Bone marrow (tissue), 2 donors: ENCODE data around the gene LHX4.
A peak's percentile ranks its signal among the peaks of the same experiment; 100 is the strongest.
"Not testable (repeated sequence)": the region's sequence is repeated elsewhere in the genome, so short reads cannot be mapped to it uniquely, and the experiment has no call there.

ENCODE experiments used
- DNase-seq, 2 donors: peaks; one replicate each; lab custom pipeline; 2025; lab: John Stamatoyannopoulos, UW

The LHX4 gene

DNA sequence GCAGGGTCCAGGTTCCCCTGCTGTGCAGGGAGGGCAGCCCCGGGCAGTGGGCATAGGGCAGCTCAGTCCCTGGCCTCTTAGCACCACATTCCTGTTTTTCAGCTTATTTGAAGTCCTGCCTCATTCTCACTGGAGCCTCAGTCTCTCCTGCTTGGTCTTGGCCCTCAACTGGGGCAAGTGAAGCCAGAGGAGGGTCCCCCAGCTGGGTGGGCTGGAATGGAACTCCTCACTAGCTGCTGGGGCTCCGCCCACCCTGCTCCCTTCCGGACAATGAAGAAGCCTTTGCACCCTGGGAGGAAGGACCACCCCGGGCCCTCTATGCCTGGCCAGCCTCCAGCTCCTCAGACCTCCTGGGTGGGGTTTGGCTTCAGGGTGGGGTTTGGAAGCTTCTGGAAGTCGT, 32.8 kb upstream of the LHX4 start:
- DNase-seq = no peak

DNA sequence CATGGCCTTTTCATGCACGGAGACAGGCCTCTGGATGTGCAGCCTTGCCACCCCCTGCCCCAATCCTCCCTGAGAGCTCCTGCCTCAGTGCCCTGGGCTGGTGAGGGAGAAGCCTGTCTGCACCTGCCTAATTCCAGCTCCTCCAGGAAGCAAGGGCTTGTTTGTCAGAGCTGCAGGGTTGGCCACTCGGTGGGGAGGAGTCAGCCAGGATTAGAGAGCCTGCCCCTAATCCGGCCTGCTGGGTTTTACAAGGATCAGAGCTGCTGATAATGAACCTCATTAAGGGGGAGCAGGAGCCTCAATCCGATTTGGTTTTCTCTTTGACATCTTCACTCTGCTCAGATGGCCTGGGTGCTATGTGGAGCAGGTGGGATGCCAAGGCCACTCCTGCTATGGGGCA, 31.9 kb upstream of the LHX4 start:
- no peak for DNase-seq

DNA sequence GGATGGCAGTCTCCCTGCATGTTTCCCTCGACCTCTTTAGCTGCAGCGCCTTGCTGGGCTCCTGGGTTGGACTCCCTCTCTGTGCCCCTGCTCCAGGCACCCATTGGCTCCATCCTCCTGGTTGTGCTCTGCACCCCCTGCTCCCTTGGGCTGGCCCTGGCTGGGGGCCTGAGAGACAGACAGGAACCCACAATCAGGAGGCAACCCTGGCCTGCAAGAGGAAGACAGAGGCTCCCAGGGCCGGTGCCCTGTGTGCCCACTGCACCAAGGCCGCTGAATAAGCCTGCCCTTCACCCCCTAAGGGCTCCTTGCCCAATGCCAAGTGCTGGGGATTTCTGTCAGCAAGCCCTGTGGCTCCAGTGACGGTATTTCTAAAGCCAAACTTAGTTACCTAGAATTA, 31.5 kb upstream of the LHX4 start:
- no peak for DNase-seq

DNA sequence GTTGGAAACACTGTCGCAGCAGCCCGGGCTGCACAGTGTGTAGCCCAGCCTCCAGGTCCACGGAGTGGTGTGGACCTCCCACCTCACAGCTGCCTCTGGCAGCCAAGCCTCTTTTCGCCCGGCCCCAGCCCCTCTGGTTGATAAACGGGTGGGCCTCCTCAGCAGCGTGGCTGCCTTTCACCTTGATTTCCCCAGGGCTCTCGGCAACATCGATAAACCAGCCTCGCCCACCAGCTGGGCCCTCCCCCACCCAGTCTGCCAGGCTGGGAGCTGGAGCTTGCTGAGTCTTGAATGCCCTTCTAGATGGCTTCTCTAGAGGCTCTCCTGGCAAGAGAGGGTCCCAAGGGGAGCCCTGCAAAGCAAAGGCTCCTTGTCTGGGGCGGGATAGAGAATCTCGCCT, 31.0 kb upstream of the LHX4 start:
- DNase-seq = no peak

DNA sequence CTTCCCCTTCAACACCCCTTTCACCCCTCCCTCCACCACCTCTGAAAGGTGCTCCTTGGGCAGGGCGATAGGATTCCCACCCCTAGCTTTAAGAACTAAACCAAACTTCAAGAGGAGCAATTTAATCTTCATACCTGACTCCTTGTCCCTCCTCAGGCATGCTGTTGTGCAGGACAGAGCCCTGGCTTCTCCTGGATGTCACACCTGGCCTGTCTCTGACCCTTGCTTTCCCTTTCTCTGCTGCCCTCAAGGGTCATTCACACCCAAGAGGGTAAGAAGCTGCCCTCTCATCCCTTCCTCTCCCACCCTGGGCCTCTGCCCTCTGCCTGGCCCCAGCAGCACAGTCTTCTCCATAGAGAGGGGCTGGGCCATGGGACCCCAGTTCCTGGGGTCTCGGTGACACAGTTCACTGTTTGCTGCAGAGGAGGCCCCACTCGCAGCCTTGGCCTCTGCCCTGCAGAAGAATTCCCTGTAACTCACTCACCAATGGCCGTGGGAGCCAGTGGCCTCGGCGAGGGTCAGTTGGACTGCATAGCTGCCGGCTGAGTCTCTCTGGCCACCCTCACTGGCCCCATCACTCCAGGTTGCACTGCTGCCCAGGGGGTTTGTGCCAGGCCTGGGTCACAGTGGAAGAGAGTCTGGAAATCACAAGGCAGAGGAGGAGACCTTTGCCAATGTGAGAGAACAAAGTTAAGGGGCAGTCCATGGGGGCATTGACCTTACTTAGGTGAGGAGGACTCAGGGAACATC, 28.4 kb upstream of the LHX4 start:
- DNase-seq = no peak

DNA sequence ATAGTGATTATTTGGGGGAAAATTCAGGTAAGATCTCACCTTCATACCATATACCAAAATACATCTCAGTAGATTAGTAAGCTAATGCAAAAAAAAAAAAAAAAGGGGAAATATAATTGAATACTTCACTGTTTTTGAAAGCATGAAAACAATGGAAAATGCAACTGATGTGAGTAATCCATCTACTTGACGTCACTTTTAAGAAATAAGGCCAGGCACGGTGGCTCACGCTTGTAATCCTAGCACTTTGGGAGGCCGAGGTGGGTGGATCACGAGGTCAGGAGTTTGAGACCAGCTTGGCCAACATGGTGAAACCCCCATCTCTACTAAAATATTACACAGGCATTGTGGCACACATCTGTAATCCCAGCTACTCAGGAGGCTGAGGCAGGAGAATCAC, 27.5 kb upstream of the LHX4 start:
- not testable (repeated sequence) for DNase-seq

DNA sequence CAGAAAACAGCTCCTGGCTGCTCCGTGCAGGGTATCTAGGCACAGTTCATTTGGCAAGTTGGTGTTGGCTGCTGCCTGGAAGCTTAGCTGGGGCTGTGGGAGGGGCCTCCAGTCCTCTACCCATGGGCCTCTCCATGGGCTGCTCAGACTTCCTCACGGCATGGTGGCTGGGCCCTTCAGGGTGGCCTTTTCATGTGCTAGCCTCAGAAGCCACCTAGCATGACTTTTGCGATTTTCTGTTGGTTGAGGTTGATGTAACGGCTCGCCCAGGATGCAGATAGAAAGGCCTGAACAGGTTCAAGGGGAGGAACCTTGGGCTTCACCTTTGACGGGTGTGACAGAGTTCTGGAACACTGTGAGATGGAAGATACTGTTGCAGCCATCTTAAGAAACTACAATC, 25.8 kb upstream of the LHX4 start:
- DNase-seq = no peak

DNA sequence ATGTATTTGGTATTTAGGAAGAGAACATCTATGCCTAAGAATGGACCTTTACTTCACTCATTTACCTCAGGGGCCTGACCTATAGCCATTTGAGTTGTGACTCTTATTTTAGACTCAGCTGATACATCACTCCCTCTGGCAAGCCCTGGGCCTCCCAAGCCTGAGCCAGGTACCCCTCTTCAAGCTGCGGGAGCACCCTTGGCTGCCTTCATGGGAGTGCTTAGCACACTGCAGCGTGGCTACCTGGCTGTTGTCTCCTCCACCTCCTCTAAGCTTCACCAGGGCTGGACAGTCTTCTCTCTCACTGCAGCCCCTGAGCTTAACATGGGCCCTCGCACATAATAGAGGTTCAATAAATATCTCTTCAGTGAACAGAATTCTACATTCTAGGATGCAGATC, 23.5 kb upstream of the LHX4 start:
- DNase-seq = no peak

DNA sequence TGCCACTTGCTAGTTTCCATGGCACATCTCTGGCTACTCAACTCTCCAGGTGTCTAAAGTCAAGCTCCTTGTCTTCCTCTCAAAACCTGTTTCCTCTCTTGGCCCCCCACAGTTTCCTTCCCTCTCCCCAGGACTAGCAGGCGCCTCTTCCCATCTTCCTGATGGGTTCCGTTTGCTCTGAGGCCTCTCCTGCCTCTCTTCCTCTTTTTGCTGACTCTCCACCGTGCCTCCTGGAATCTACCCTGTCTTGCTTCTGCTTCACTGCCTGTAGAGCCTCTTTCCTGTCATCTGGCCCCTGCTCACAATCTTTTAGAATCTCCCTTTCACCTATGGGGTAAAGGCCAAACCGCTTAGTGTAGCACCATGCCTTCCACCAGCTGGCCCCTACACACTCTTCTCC, 21.8 kb upstream of the LHX4 start:
- peak in 1 of 2 donors; percentile 51 for DNase-seq

DNA sequence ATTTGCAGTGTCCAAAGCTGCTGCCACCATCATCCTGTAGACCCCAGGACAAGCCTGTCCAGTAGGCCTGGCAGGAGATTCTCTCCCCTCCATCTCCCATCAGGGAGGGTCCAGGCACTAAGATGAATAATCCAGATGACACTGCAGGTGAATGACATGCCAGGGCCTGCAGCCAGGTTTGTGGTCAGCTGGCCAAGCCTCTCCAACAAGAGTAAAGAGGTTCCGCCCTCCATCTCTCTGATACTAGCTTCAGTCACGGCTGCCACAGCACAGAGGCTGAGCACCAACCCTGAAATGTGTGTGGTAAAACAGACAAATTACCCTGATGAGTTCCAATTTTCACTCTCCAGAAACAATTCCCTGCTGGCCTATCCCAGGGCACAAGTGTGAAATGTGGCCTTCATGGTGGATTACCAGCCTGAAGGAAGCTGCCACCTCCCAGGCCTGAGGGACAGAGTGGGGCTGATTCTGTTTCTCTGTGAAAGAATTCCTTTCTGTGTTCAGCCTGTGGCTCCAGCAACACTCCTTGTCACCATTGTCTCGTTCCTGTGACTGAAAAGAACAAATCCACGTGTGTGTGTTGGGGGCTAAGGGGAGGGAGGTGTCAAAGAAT, 19.9 kb upstream of the LHX4 start:
- DNase-seq = no peak

DNA sequence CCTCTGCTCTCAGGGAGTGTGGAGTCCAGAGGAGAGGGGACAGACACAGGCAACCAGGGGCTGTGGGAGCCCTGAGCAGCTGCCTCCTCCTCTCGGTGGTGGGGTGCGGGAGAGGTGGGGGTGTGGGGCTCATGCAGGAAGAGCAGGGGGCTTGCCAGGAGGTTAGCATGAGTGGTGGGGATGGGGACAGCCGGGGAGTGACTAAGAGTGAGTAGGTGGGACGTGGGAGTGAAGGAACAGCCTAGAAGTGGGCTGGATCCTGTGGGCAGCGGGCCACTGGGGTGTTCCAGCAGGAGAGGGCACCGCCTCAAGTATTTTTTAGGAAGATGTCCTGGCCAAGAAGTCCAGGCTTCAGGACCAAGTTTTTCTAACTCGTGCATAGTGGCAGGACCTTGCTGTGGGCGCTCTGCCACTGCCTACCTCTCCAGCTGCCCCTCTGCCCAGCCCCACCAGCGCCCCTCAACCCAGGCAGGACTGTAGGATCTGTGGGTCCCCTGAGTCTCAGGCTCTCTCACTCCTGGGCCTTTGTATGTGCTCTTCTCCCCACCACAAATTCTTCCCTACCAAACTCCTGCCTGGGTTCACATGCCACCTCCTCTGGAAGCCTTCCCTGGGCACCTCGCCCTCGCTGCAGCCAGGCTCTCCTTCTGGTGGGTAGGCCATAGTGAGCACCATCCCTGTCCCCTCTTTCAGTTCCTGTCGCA, 18.8 kb upstream of the LHX4 start:
- DNase-seq = no peak

DNA sequence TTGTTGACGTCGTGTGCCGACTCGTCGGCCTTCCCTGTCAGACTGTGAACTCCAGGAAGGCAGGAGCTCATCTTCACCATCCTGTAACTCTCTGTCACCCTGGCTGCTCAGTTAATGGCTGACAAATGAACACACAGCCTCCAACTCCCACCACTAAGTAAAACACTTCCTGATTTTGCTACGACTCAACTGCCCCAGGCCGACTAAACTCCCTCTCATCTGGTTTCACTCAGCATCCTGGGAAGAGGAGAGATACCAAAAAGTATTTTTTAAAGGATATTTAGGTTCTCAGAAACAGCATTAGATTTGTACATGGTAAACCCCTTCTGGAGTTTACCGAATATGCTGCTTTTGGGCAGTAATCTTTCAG, 18.2 kb upstream of the LHX4 start:
- DNase-seq = no peak

DNA sequence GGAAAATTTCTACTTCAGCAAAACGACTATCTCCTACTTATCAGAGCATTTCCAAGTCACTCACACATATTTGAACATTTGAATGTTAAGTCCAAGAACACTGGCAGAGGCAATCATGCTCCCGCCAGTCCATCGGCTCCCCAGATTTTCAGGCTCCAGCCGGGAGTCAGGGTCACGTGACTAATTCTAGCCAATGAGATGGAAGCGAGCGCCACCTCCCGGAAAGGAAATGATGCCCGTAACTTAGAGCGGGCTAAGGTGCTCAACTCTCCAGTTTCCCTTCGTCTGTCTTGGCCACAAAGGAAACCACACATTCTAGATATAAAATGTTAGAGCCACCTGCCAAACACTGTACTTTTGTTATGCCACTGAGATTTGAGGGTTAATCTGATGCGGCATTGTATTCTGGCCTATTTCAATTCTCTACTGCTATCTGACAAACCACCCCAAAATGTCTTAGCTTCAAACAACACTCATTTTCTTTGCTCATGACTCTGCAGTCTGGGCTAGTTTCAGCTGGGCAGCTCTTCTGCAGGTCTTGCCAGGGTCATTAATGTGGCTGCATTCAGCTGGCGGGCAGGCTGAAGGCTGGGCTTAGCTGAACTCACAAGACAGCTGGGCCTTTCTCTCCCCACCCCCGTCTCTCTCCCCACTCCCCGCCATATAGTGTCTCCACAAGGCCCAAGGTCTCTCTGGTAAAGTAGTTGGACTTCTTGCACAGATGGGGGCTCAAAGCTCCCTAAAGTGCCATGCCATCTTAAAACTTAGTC, 16.5 kb upstream of the LHX4 start:
- no peak for DNase-seq

DNA sequence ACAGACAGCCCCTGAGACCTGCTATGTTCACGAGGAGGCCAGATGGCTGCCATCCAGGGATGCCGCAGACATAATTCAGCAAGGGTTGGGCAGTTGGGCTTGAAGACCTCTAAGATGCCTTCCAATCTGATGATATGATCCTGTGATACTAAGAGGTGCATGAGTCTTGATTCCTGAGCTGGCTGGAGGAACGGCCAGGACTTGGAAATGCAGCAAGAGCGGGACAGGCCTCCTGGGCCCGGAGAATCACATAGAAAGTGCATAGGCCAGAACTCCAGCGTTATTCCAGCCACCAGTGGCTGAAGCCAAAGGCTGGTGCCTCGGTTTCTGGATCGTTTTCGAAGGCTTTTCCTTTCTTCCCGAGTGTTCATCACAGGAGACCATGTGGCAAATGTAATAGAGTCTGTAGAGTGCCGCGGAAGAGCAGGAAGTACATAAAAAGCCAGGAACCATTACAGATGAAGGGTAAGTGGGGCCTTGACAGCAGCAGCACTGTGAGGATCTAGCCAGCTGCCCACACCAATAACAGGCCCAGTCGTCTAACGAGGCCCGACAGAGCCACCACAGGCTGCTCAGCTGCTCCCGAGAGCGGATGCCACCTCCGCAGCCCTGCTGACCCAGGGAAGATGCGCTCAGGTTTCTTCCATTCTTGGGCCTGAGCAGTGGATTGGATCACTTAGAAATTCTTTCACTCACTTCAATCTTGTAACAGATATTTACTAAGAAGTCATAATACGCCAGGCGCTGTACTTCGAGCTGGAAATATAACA, 14.0 kb upstream of the LHX4 start:
- no peak for DNase-seq

DNA sequence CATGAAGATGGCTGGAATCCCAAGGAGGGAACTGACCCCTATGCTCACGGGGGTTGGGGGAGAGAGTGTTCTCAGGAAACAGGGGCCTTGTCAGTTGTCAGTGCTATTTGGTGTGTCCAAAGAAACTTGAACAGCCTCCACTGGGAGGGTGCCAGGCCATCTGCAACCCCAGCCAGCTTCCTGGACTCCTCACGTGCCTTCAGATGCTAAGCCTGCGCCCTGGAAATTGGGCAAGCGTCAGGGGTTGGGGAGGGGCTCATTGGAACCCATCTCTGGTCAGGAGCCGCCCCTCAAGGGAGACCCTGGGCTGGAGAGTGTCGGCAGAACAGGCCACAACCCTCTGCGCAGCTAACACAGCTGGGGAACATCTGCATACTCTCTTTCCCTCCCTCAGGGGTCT, 13.1 kb upstream of the LHX4 start:
- DNase-seq = no peak

DNA sequence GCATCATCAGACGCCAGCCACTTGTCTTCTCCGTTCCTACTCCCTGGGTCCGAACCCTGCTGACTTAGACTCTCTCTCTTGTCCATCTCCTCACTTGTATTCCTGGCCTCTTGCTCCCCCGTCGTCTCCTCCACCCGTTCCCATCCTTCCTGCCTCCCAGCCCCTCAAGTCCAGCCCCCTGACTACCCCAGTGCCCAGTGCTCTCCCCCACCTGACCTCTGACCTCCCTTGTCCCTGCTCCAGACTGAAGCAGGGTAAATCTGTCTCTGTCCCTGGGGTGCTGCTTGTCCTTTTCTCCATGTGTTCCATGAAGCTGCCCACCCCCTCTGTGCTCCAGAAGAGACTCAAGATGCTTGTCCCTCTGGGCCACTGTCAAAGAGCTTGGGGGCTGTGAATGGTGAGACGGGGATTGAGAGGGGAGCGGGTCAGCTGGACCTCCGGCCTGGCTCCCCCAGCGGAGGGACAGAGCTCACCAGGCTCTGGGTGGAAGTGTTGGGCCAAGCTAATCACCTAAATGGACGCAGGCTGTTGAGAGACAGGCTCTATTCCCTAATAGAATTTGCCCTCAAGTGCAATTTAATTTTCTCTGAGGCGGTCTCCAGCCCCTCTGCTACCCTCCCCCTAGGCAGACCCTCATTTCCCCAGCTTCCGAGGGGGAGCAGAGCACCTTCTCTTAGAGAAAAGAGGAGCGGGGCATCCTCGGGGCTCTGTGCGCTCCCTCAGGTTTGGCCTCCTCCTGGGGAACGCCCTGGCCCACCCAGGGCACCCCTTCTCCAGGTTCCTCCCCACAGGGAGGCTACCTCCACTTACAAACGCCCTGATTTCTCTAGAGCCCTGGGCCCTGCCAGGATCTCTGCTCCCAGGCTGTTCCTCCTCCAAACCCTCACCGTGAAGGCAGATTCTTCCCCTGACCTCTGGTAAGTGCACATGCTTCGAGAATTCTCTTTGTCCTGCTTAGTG, 11.0 kb upstream of the LHX4 start:
- DNase-seq = no peak

DNA sequence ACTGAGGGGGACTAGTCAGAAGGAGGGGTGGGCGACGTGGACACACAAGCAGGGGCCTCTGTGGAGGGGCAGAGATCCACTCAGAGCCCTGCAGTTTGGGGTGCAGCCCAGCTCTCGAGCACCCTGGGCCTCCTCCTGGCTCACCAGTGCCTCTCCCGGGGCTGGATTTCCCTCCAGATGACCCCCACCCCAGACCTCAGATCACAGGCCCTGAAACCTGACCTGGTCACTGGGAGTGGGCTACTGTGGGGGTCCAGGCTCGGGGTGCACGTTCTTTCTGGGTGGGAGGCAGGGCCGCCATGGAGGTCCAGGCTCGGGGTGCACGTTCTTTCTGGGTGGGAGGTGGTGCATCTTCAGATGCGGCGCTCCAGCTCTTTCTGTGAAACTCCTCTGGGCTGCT, 10.3 kb upstream of the LHX4 start:
- no peak for DNase-seq

DNA sequence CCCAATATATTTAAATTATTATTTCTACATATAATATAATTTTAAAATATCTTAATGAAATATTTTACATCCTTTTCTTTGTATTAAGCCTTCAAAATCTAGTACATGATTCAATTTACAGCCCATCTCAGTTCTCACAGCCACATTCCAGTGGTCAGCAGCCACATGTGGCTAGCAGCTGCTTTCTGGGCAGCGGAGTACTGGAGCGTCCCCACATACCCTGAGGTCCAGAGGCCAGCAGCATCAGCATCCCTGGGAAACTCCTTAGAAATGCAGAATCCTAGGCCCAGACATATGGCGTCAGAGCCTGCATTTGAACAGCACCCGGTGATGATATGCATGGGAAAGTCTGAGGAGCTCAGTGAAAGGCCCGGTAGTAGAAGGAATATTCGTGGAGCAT, 8.6 kb upstream of the LHX4 start:
- DNase-seq = no peak

DNA sequence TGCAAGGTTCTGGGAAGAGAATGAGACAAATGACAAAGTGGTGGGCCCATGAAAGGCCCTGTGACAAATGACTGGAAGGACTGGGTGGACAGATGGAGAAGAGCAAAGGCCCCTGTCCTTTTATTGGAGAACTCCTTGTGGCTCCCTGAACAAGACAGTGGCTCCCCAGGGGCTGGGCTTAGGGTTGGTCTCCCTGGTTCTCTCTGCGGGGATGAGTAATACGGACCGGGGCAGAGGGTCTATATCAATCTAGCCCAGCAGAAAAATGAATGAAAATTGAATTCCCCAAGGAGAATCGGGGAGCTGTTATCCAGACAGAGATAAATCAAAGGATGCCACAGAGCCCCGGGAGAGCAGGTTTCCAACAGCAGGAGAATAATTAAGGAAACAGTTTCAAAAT, 5.2 kb upstream of the LHX4 start:
- no peak for DNase-seq

DNA sequence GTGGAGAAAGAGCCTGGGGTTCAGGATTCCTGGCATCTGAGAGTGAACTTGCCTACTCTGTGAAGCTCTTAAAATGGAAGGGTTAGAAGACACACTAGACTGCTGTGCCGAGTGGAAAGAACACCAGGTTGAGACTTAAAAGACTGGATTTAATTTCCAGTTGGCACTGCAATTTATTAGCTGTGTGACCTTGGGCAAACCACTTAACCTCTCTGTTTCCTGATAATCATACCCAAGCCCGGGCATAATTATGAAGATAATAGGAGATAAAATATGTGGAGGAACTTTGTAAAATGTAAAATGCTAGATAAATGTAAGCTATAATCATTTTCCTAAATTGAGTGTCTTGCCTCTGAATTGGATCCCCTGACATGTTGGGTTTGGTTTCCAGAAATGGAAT, 4.7 kb upstream of the LHX4 start:
- no peak for DNase-seq
